IMR-90 (cell line): ENCODE measurements around the gene DMD. TPM values are rescaled to one million over a fixed set of nuclear protein-coding genes. Genes with fewer than 3 reads are reported as not detected.
A peak's percentile ranks its signal among the peaks of the same experiment; 100 is the strongest.

Source experiments
- ATAC-seq: fragments of 200-7000 bp; cut with Tn5 transposase; 2 replicates; pipeline ENCODE4 v1.9.1; 2020; ENCODE audit warnings: low read depth, mild to moderate bottlenecking, moderate library complexity
- BruUV-seq: library from RNA; stranded (reverse); fragments of 400-500 nt; replicated peaks from 2 replicates; lab custom pipeline; 2021; lab: Mats Ljungman, UMichigan
- CTCF ChIA-PET: fragments of 300-600 bp; formaldehyde crosslinking; extraction: SDS; loops from one replicate; lab custom pipeline; 2021; ENCODE audit warnings: antibody characterized with exemption; lab: Yijun Ruan, JAX
- POLR2A ChIA-PET: fragments of 300-600 bp; sonication (Branson Sonifier 250); formaldehyde crosslinking; loops from one replicate; lab custom pipeline; 2022; ENCODE audit warnings: antibody characterized with exemption; ENCODE audit not compliant: unreplicated experiment; lab: Charles Lee
- DNase-seq: peaks from one replicate; pipeline ENCODE4 v3.0.0; 2013
- H2AFZ ChIP-seq: replicated peaks from 2 replicates; pipeline ENCODE3; 2013; ENCODE audit warnings: low read length, mild to moderate bottlenecking; ENCODE audit not compliant: poor library complexity
- H2AK5ac ChIP-seq: 2 replicates; pipeline ENCODE4 v1.6.1; 2013; ENCODE audit warnings: low read depth, low read length, inconsistent platforms
- H2AK9ac ChIP-seq: replicated peaks from 2 replicates; pipeline ENCODE3; 2013; ENCODE audit warnings: mild to moderate bottlenecking, low read depth, low read length, moderate library complexity; ENCODE audit not compliant: poor library complexity
- H2BK120ac ChIP-seq: 2 replicates; pipeline ENCODE4 v1.6.1; 2013; ENCODE audit warnings: low read depth, low read length, inconsistent platforms
- H2BK15ac ChIP-seq: 3 replicates; pipeline ENCODE4 v1.6.1; 2013; ENCODE audit warnings: low read depth, low read length, inconsistent platforms
- H2BK20ac ChIP-seq: 2 replicates; pipeline ENCODE4 v1.6.1; 2013; ENCODE audit warnings: low read depth, mild to moderate bottlenecking, inconsistent platforms, low read length, moderate library complexity
- H2BK5ac ChIP-seq: 2 replicates; pipeline ENCODE4 v1.6.1; 2013; ENCODE audit warnings: mild to moderate bottlenecking, low read depth, low read length, inconsistent platforms; ENCODE audit not compliant: poor library complexity, severe bottlenecking
- H3K14ac ChIP-seq: replicated peaks from 2 replicates; pipeline ENCODE4 v1.6.1; 2013; ENCODE audit warnings: low read depth, low read length, inconsistent platforms
- H3K18ac ChIP-seq: 2 replicates; pipeline ENCODE4 v1.6.1; 2013; ENCODE audit warnings: low read depth, low read length, control low read depth
- H3K23ac ChIP-seq: 2 replicates; pipeline ENCODE4 v1.6.1; 2013; ENCODE audit warnings: low read depth, low read length, inconsistent platforms
- H3K27ac ChIP-seq: 2 replicates; pipeline ENCODE4 v1.5.1; 2013; ENCODE audit warnings: mild to moderate bottlenecking, control low read depth, low read length; ENCODE audit not compliant: insufficient read depth
- H3K27me3 ChIP-seq: 2 replicates; pipeline ENCODE4 v1.6.1; 2013; ENCODE audit warnings: low read length; ENCODE audit not compliant: control insufficient read depth, insufficient read depth
- H3K36me3 ChIP-seq: 2 replicates; pipeline ENCODE4 v1.6.1; 2013; ENCODE audit warnings: low read length, mixed read lengths; ENCODE audit not compliant: control insufficient read depth, insufficient read depth
- H3K4ac ChIP-seq: 2 replicates; pipeline ENCODE4 v1.6.1; 2013; ENCODE audit warnings: low read depth, low read length, inconsistent platforms
- H3K4me1 ChIP-seq: 2 replicates; pipeline ENCODE4 v1.6.1; 2013; ENCODE audit warnings: low read length, mixed read lengths; ENCODE audit not compliant: control insufficient read depth, insufficient read depth
- H3K4me2 ChIP-seq: 2 replicates; pipeline ENCODE4 v1.6.1; 2013; ENCODE audit warnings: low read depth, mild to moderate bottlenecking, control low read depth, low read length, moderate library complexity
- H3K4me3 ChIP-seq: 2 replicates; pipeline ENCODE4 v1.5.1; 2013; ENCODE audit warnings: low read depth, mild to moderate bottlenecking, control low read depth, low read length, moderate library complexity; ENCODE audit not compliant: insufficient read depth
- H3K56ac ChIP-seq: 2 replicates; pipeline ENCODE4 v1.6.1; 2013; ENCODE audit warnings: low read length, inconsistent platforms; ENCODE audit not compliant: insufficient read depth; ENCODE audit errors: extremely low read depth
- H3K79me1 ChIP-seq, 2 experiments: 2 replicates each; pipeline ENCODE4 v1.6.1; 2013; ENCODE audit warnings: low read length in 2 of 2, inconsistent platforms in 1 of 2, low read depth in 1 of 2
- H3K9ac ChIP-seq: 2 replicates; pipeline ENCODE4 v1.6.1; 2013; ENCODE audit warnings: low read depth, low read length, control low read depth
- H3K9me1 ChIP-seq: 2 replicates; pipeline ENCODE4 v1.6.1; 2013; ENCODE audit warnings: low read length, inconsistent platforms; ENCODE audit not compliant: insufficient read depth
- H3K9me3 ChIP-seq: 2 replicates; pipeline ENCODE4 v1.6.1; 2013; ENCODE audit warnings: low read length; ENCODE audit not compliant: control insufficient read depth, insufficient read depth
- H4K20me1 ChIP-seq: 2 replicates; pipeline ENCODE4 v1.6.1; 2013; ENCODE audit warnings: low read length, inconsistent platforms; ENCODE audit not compliant: insufficient read depth
- H4K5ac ChIP-seq: 2 replicates; pipeline ENCODE4 v1.6.1; 2013; ENCODE audit warnings: mild to moderate bottlenecking, low read depth, low read length, control low read depth
- H4K8ac ChIP-seq, 2 experiments: 2 replicates each; pipeline ENCODE4 v1.6.1; 2013; ENCODE audit warnings: low read depth in 2 of 2, low read length in 2 of 2, control low read depth in 1 of 2, inconsistent platforms in 1 of 2
- H4K91ac ChIP-seq: 2 replicates; pipeline ENCODE4 v1.6.1; 2013; ENCODE audit warnings: low read depth, low read length, inconsistent platforms; ENCODE audit not compliant: insufficient read depth
- CEBPB ChIP-seq: IDR thresholded peaks from 2 replicates; pipeline ENCODE4 v1.6.1; 2012; ENCODE audit warnings: low read depth, low read length, improper control_type of control experiment
- CHD1 ChIP-seq: IDR thresholded peaks from 2 replicates; pipeline ENCODE4 v1.6.1; 2012; ENCODE audit warnings: low read depth, low read length, improper control_type of control experiment
- CTCF ChIP-seq: conservative IDR thresholded peaks from 2 replicates; pipeline ENCODE4 v1.5.1; 2012; ENCODE audit warnings: mild to moderate bottlenecking, low read depth, low read length, improper control_type of control experiment
- MAZ ChIP-seq: IDR thresholded peaks from 2 replicates; pipeline ENCODE4 v1.6.1; 2012; ENCODE audit warnings: low read depth, mild to moderate bottlenecking, low read length, improper control_type of control experiment, moderate library complexity, borderline replicate concordance
- MXI1 ChIP-seq: IDR thresholded peaks from 2 replicates; pipeline ENCODE4 v1.6.1; 2012; ENCODE audit warnings: low read depth, mild to moderate bottlenecking, low read length, moderate library complexity, borderline replicate concordance
- NFE2L2 ChIP-seq: fragments of 150-350 bp; IDR thresholded peaks from 2 replicates; pipeline ENCODE4 v1.6.1; 2016; ENCODE audit warnings: low read depth, mild to moderate bottlenecking, low read length
- POLR2A ChIP-seq: IDR thresholded peaks from 2 replicates; pipeline ENCODE4 v1.6.1; 2012; ENCODE audit warnings: mild to moderate bottlenecking, low read depth, low read length
- RAD21 ChIP-seq: IDR thresholded peaks from 2 replicates; pipeline ENCODE4 v1.6.1; 2012; ENCODE audit warnings: low read length, improper control_type of control experiment
- USF2 ChIP-seq: fragments of 150-350 bp; IDR thresholded peaks from 2 replicates; pipeline ENCODE4 v1.6.1; 2017; ENCODE audit warnings: mild to moderate bottlenecking, antibody characterized with exemption, low read length, low read depth
- dilution Hi-C: fragments of 300-500 bp; cut with HindIII; formaldehyde crosslinking; loops from one replicate; pipeline ENCODE4 v1.14.3; 2018; ENCODE audit warnings: low sequenced_read_pairs; ENCODE audit not compliant: unreplicated experiment
- in situ Hi-C: fragments of 300-500 bp; cut with MboI; formaldehyde crosslinking; loops from 3 replicates; pipeline ENCODE4 v1.14.3; 2019; ENCODE audit warnings: low sequenced_read_pairs, inconsistent platforms, mixed read lengths
- intact Hi-C: fragments of 100-400 bp; cut with micrococcal nuclease; formaldehyde crosslinking; loops from 2 replicates; pipeline ENCODE4 v1.10.0; 2022
- polyA plus RNA-seq, 3 experiments: library from polyadenylated mRNA; depleted of rRNA; stranded (reverse); fragments of >200 nt; gene quantifications; 2 replicates each; pipeline ENCODE4 v1.2.3, GENCODE V29; 2012; ENCODE audit warnings: low replicate concordance in 1 of 3
- total RNA-seq: library from RNA; depleted of rRNA; stranded (reverse); fragments of >200 nt; gene quantifications from 2 replicates; pipeline ENCODE4 v1.2.3, GENCODE V29; 2012

Gene DMD
- total and polyA plus RNA-seq, 2 of the 4 experiments (the other 2 are of a cell fraction): 6.6 to 11.8 TPM

DNA sequence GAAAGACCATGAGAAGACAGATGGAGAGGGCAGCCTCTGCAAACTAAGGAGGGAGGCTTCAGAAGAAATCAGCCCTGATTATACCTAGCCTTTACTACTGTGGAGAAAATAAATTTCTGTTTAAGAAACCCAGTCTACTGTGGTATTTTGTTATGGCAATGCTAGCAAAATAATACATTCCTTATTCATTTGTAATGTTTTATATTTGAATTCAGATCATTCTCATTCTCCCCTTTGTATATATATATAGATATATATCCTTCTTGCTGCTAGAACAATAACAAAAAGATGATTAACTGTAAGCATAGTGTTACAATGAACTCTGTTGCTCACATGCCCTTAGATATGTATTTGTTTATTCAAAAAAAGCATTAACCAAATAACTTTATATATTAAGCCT is 22.5 kb downstream of the DMD start:
- Histone ChIP-seq H2BK15ac (no peak overlapping the region; the same call in 2 of the 3 replicates), H3K27ac (peak overlapping the region; percentile 98; the same call in 1 of the 2 replicates), H3K36me3 (no peaks in the 10 kb centered on the region), H3K4me1 (peaks cover 6% of the 10 kb centered on the region; the same call in 1 of the 2 replicates), H2BK5ac (peak overlapping the region; percentile 52), H4K20me1 (no peaks in the 10 kb centered on the region), H3K9ac (no peak overlapping the region), H3K23ac (peak overlapping the region; percentile 71; the same call in 1 of the 2 replicates), H2AFZ (no peak overlapping the region), H2AK5ac (no peak overlapping the region), H3K4me2 (no peak overlapping the region), H3K79me1 (no peaks in the 10 kb centered on the region; a peak in 1 of 4 replicates), H3K27me3 (no peaks in the 10 kb centered on the region), H2AK9ac (no peak overlapping the region), H2BK120ac (peak overlapping the region; percentile 90), H2BK20ac (peak overlapping the region; percentile 77), H4K8ac (peak overlapping the region; percentile 55 to 84; a peak in 2 of 4 replicates), H3K9me1 (no peaks in the 10 kb centered on the region), H3K14ac (peak overlapping the region; percentile 25; the same call in 1 of the 2 replicates), H3K56ac (peak overlapping the region; percentile 27; the same call in 1 of the 2 replicates), H3K4ac (peak overlapping the region; percentile 67; the same call in 1 of the 2 replicates), H4K5ac (no peak overlapping the region), H3K4me3 (no peak overlapping the region), H3K18ac (no peak overlapping the region; the same call in 1 of the 2 replicates), H3K9me3 (no peaks in the 10 kb centered on the region), H4K91ac (peak overlapping the region; percentile 84; the same call in 1 of the 2 replicates)
- peak; percentile 54 for DNase-seq
- in situ Hi-C loops: no loop called here
- POLR2A ChIA-PET: no interaction called here
- BruUV-seq: no TSS peak
- dilution Hi-C loops: no loop called here
- CTCF ChIA-PET: no interaction called here
- intact Hi-C loops: no loop called here
- no peak for TF ChIP-seq POLR2A
- TF ChIP-seq CEBPB: no peak
- TF ChIP-seq MXI1: no peak
- no peak for TF ChIP-seq USF2
- TF ChIP-seq NFE2L2: no peak
- TF ChIP-seq RAD21: no peak
- no peak for TF ChIP-seq MAZ
- TF ChIP-seq CTCF: no peak
- no peak for TF ChIP-seq CHD1
- peak; percentile 72 for ATAC-seq
